GM18508 (cell line): ENCODE measurements around the gene CDK5RAP1.

Experiments
- ATAC-seq: cut with Tn5 transposase; IDR thresholded peaks from one replicate; pipeline ENCODE4 v1.9.1; 2021; ENCODE audit warnings: moderate number of reproducible peaks; ENCODE audit not compliant: insufficient read depth, unreplicated experiment

The CDK5RAP1 gene

DNA sequence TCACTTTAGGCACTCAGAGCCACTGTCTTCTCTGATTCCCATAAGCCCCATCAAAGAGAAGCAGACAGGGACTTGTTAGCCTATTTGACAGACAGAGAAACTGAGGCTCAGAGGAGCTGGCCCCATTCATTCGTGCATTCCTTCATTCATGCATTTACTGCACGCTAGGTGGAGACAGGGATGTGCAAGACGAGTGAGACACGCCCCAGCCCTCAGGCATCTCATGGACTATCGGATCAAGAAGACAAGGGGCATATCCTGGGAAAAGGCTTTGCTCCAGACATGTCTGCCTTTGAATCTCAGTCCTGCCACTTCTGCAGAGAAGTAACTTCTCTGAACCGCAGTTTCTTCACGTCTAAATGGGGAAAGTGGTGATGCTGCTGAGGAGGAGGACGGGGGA, 64.2 kb downstream of the CDK5RAP1 start:
- no peak for ATAC-seq

DNA sequence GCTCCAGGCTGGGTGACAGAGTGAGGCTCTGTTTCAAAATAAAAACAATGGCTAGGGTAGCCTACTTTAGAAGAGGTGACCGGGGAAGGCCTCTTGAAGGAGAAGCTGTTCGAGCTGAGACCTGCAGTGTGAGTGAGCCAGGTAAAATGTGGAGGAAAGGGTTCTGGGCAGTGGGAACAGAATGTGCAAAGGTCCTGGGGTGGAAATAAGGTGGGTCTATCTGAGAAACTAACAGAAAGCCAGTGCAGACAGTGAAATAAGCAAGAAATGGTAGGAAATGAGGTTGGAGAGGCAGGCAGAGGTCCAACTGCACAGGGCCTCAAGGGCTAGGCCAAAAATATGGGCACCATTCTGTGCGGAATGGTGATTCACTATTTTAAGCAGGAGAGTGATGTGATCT, 64.9 kb downstream of the CDK5RAP1 start:
- ATAC-seq: no peak

DNA sequence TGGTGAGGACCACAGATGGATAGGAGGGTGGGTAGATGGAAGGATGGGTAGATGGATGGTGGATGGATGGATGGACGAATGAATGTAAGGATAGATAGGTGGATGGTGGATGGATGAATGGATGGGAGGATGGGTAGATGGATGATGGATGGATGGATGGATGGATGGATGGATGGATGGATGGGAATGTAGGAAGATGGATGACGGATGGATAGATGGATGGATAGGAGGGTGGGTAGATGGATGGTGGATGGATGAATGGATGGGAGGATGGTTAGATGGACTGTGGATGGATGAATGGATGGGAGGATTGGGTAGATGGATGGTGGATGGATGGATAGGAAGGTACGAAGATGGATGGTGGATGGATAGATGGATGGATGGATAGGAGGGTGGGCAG, 67.2 kb downstream of the CDK5RAP1 start:
- ATAC-seq: no peak

DNA sequence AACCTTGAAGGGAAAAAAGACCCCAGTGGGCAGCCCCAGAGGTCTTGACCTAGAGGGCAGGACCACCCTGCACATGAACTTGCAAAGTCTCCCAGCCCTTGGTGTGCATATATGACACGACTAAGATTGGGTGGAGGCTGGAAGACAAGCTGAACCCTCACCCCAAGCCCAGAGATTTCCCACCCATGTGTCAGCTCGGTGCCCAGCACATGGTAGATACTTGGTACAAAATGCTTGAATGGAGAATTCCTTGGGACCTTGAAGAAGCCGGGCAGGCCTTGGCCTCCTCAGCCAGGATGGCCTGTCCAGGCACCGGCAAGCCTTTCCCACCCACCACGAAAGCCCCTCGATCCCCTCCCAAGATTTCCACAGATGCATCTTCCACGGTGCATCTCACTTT, 67.7 kb downstream of the CDK5RAP1 start:
- no peak for ATAC-seq

DNA sequence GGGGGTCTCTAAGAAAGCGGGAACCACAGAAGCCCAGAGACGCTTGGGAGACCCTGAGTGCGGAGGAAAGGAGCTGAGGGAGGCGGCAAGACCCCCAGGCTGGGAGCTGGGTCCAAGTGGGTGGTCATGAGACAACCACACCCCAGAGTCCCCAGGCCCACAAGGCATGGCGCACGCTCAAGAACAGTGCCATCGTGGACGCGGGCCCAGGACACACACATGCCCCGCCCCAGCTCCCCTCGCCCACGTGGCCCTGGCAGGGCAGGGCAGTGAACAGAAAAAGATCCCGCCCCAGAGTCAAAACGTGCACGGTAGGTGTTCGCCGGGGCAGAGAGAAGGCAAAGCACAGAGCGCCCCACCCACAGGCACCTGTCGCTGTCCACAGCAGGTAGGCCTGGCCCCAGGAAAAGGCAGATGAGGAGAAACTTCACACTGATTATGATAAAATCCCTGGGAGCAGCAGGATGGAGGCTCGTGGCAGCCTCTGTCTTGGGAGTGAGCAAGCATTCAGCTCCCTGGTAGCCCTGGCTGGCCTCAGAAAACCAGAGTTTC, 68.3 kb downstream of the CDK5RAP1 start:
- ATAC-seq: no peak

DNA sequence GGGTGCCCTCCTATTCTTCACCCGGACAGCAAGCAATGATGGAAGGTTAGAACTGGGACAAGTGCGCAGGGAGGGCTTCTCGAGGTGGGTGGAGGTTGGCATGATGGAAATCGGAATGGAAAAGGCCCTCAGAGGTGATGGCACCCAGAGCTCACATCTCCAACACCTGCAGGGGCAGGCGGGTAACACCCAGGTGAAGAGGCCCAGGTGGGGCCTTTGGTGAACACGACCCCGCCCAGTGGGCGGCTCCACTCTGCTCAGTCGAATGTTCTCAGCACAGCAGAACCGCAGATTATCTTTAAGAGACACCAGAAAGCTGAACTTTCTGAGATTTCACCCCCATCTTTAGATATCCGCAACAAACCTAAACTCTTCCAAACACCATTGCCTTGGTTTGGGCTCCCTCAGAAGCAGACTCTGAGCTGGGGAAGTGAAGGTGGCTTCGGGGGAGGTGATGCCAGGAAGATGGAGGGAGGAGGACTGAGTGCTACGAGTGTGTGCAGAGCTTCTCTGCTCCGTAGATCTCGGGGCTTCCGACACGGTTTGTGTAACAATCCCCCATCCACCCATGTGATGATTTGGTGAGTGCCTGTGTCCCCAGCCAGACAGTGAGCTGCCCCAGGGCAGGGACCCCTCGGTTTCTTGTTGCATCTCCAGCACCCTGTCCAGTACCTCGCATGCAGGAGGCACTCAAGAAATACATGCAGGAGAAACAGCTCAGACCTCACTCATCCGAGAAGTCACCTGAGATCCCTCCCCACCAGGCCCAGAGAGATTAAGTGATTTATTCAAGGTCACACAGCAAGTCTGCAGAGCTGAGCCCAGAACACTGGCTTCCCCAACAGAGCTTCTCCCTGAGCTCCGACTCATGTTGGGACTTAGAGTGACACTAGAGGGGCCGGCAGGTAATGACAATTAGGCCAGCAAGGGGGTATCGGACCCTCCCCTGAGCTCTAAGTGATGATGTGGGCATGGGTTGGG, 72.9 kb downstream of the CDK5RAP1 start:
- no peak for ATAC-seq

DNA sequence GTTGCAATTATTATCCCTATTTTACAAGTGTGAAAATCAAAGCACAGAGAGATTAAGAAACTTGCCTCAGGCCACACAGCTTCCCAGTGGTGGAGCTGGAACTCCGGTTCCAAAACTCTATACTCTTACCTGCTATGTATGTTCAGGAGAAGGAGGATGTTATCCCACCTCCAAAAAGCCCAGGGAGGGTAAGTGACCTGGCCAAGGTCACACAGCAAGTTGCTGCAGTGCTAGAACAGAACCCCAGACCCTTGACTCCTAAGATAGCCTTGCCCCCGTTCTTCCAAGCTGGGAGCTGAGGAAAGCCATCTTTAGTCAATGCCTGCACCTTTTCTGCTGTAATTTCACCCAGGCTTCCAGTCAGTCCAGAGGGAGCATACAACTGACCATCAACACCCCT, 76.0 kb downstream of the CDK5RAP1 start:
- ATAC-seq: no peak

DNA sequence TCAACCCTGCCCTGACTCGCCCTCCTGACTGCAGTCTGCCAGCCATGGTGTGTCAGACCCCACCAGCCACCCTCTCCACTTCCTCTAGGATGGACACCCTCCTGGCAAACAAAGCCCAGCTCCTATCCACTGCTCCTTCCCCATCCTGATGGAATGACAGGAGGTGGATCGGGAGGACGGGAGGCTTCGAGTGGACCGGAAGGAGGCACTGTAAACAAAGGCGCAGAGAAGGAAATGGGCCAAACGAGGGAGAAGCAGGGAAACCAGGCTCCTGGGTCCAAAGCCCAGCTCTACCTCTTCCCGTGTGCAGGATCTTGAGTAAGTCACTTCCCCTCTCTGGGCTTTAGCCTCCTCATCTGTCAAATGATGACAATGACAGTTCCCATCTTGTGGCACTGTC, 78.1 kb downstream of the CDK5RAP1 start:
- no peak for ATAC-seq

DNA sequence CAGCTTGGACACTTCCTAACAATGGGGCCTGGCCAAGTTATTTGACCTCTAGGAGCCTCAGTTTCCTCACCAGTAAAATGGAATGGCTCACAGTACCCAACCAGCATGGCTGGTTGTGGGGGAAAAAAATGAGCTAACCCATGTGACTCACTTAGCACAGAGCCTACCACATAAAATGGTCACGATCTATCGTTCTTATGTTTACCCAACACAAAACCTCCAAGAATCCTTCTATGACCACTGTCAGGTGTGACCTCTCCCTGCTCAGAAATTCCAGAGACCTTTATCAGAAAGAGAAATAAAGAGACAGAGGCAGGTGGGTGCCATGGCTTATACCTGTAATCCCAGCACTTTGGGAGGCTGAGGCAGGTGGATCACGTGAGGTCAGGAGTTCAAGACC, 78.9 kb downstream of the CDK5RAP1 start:
- no peak for ATAC-seq

DNA sequence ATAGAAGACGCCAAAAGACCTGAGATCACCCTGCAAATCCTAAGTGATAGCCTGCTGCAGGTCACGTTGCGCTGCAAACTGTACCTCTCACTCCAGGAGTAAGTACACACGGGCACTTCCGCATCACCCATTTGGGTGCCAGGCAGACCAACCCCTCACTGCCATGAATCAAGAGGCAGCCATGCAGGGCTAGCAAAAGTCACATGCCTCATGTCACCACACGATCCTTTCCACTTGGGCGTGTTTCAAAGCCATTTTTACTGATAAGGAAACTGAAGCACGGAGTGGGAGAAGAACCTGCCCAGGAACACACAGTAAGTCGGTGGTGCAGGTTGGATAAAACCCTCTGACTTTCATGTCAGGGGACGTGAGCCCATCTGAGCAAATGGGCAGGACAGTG, 81.3 kb downstream of the CDK5RAP1 start:
- no peak for ATAC-seq

DNA sequence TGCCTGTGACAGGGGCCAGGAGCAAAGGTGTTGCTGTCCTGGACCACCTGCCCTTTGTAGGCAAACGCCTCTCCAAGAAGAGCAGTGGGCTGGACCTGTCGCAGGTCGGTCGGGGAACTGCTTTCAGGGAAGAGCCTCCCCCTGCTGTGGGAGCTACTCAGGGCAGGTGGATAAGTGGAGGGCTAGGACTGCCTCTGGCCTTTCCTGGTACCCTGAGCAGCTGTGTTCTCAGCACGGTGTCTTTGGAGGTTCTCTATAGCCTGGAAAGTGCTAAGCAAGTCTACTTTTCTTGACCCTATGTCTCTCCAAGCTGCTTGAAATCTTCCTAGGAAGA, 83.3 kb downstream of the CDK5RAP1 start:
- no peak for ATAC-seq

DNA sequence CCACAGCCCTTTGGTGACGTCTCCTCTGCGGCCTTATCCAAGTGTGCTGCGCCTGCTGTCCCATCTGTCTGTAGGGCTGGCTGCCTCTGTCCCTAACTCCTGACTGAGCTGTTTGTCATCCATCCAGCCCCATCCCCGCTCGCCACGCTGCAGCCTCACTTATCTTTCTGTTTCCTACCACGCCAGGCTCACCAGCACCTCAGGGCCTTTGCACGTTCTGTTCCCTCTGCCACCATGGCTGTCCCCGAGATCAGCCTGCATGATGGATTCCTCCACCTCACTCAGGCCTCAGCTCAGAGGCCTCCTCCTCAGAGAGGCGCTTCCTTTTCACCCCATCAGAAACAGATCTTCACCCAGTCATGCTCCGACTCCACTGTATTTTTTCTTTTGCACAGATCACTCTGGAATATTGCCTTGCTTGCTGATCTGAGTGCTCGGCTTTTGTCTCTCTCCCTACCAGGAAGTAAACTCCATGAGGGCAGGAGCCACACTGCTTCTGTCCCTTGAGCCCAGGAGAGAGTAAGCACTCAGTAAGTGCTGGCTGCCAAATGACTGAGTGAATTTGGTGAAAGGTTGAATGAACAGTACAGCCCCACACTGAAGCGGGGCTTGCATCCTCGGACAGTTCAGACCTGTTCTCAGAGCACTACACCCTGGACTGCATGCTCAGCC, 83.8 kb downstream of the CDK5RAP1 start:
- ATAC-seq: no peak

DNA sequence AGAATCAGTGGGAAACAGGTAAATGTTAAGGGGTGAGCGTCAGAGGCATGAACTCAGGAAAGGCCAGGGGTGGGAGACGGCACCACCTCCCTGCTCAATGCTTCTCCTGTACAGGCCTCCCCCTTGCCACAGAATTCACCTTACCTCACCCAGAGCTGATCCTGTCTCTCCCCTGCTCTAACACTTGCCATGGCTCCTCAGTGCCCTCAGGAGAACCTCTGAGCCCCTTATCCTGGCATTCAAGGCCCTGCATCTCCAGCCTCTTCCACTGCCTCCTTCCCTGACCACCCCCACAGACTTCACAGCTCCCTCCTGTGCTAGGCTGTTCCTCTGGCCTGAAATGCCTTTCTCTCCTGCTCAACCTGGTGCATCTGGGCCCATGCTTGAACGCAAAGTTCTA, 84.4 kb downstream of the CDK5RAP1 start:
- ATAC-seq: no peak

DNA sequence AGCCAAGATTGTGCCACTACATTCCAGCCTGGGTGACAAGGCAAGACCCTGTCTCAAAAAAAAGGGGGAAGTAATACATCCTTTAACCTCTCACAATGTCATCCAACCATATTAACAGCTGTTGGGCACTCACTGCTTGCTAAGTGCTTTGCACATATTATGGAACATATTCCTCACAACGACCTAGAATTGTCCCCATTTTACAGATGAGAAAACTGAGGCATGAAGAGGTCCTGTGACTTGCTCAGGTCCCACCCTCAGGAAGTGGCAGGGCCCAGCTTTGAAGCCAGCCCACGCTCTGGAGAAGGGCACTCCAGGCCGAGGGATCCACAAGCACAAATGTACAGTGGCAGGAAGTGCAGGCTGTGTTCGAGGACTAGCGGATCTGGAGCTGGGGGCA, 85.0 kb downstream of the CDK5RAP1 start:
- no peak for ATAC-seq

DNA sequence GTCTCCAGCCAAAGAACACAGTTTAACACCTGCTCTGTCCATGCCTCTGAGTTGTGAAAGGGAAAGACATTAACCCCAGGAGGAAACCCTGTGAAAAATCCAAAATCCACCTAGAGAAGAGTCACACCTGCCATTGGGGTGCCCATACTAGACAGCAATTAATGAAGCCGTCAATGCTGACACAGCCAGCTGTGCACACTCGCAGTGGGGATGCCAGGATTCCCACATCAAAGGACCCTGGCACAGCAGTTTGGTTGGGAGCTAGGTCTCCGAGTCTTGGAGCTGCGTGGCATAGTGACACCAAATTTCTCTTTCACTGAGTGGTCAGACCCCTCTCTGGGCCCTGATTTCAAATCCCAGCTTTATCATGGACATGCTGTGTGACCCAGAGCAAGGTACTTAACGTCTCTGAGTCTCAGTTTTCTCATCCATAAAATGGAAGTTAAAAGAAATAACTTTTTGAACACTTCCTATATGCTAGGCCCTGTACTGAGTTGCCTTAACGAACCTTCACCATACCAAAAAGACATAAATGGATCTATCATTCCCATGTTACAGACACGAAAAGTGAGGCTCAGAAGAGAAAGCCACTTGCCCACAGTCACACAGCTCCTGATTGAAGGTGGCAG, 87.5 kb downstream of the CDK5RAP1 start:
- no peak for ATAC-seq

DNA sequence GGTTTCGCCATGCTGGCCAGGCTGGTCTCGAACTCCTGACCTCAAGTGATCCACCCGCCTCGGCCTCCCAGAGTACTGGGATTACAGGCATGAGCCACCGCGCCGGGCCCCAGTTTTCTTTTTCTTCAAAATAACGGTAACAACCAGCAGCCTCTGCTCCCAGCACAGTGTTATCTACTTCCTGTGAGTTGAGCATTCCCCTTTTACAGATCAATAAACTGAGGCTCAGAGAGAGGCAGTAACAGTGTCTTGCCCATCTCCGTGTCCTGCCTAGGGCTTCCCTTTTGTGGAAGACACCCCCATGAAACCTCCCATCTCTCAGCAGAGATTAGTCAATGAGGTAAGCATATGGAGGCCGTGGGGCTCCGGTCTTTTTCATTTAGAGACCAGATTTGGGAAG, 88.7 kb downstream of the CDK5RAP1 start:
- ATAC-seq: no peak

DNA sequence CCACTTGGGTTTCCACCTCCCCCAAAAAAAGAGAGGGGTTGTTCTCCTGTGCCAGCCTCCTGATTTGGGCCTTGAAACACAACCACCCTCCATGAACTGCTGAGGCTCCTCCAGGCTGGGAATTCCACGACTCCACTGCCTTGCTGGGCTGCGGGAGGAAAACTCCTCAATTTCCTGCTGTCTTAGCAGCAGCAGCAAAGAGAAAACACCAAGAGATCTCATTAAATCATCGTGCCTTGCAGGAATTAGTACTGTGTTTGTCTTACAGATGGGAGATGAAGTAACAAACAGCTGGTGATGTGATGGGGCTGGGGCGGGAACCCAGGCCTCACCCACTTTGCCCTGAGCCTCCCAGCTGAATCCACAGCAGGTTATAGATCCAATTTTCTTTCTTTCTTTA, 89.3 kb downstream of the CDK5RAP1 start:
- ATAC-seq: no peak

DNA sequence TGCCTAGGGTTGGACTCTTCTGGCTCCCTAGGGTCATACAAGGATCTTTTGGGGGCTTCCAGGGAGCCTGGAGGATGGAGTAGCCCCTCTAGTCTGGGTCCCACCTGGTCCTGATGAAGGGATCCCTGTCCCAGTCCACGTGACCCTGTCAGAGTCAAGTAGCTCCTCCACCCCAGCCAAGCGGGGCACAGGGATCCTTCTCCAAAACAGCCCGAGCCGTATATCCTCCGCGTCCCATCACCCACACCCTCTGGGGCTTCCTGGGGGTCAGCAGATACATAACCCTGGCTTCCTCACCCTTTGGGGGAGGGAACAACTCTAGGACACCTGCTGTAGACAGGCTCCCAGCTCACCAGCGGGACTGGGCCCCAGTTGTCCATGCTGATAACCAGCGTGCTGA, 90.3 kb downstream of the CDK5RAP1 start:
- no peak for ATAC-seq

DNA sequence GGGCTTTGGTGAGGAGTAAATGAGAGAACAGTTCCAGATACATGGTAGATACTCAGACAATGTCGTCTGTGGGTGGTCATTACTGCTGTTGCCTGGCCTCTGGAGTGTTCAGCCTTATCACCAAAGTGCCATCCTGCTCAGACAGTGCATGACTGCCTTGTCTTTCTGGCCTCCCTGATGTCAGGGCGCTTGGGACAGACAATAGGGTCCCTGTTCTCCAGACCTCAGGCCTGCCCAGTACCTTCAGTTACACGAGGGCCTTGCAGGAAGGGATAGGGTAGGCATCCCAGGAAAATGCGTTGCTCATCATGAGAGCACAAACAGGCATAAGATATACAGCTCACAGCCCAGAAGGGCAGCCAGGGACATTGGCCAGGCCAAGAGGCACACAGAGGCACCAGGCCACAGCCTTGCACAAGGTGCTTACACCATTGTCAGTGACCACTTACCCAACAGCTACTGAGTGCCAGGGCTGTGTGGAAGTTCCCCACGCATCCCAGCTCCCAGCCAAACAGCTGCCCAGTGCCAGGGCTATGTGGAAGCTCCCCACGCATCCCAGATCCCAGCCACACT, 90.9 kb downstream of the CDK5RAP1 start:
- no peak for ATAC-seq

DNA sequence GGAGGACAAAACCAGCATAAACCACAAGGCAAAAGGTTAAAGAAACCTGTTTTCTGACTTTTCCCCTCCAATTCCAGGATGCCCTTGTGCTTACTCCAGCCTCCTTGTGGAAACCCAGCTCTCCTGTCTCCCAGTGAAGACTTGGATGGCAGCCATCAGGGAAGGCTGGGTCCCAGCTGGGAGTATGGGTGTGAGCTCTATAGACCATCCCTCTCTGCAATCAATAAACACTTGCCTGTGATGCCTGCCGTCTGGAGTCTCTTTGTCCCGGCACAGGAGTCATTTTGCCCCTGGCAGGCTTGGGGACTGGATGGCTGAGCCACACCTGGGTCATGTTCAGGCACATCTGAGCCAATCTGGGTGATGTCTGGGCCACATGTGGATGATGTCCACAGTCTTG, 91.7 kb downstream of the CDK5RAP1 start:
- no peak for ATAC-seq
